PC-9 (cell line): ENCODE measurements around the gene SGMS1.

Experiments
- EZH2 ChIP-seq: fragments of 200-600 bp; sonication (generic); IDR thresholded peaks from 2 replicates; pipeline ENCODE4 v1.8.0; 2017; ENCODE audit warnings: antibody characterized with exemption, low read depth
- TF ChIP-seq, protein P1 (sequence below): fragments of 200-600 bp; sonication (generic); conservative IDR thresholded peaks from 2 replicates; pipeline ENCODE4 v1.6.1; 2017; ENCODE audit warnings: mixed run types, antibody characterized with exemption, mild to moderate bottlenecking, moderate library complexity

DNA sequence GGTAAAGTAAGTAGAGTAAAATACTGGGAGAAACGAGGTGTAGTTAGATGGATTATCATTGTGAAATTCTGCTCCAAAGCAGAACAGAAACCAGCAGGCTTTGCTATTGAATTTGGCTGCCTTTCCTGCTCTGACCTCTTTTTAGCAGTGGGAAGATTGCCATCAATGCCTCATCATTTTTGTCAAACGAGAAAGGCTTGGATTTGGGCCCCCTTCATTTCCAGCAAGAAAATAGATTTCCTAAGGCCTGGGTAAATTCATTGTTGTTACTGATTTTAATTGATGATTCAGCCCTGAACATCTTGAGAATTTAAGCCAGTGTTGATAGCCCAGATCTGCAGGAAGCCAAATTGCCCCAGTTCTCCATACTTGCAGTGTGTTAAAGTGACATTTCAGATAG is 337.2 kb downstream of the SGMS1 start:
- TF ChIP-seq, protein P1, sequence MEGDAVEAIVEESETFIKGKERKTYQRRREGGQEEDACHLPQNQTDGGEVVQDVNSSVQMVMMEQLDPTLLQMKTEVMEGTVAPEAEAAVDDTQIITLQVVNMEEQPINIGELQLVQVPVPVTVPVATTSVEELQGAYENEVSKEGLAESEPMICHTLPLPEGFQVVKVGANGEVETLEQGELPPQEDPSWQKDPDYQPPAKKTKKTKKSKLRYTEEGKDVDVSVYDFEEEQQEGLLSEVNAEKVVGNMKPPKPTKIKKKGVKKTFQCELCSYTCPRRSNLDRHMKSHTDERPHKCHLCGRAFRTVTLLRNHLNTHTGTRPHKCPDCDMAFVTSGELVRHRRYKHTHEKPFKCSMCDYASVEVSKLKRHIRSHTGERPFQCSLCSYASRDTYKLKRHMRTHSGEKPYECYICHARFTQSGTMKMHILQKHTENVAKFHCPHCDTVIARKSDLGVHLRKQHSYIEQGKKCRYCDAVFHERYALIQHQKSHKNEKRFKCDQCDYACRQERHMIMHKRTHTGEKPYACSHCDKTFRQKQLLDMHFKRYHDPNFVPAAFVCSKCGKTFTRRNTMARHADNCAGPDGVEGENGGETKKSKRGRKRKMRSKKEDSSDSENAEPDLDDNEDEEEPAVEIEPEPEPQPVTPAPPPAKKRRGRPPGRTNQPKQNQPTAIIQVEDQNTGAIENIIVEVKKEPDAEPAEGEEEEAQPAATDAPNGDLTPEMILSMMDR: no peak
- TF ChIP-seq EZH2: no peak
